Activated T-cell treated with anti-CD3 and anti-CD28 coated beads, Interleukin-2, amount 50 U/mL, for 4 hours (primary cell): ENCODE data around the gene AXIN1. TPM values are rescaled to one million over a fixed set of nuclear protein-coding genes. Genes with fewer than 3 reads are reported as not detected.
"Not testable (repeated sequence)": the region's sequence is repeated elsewhere in the genome, so short reads cannot be mapped to it uniquely, and the experiment has no call there.

Experiments used
- ATAC-seq, 2 donors: fragments of 200-7000 bp; cut with Tn5 transposase; one replicate each; pipeline ENCODE4 v1.10.0; 2021
- DNase-seq: peaks from one replicate; pipeline ENCODE4 v3.0.0-alpha.2; 2020
- H3K27me3 Mint-ChIP-seq: one replicate; pipeline ENCODE4 v1.8.0; 2021; ENCODE audit warnings: low read depth, mixed read lengths
- H3K36me3 Mint-ChIP-seq: one replicate; pipeline ENCODE4 v1.8.0; 2022; ENCODE audit warnings: mixed read lengths; ENCODE audit not compliant: insufficient read depth
- H3K4me1 Mint-ChIP-seq: one replicate; pipeline ENCODE4 v1.8.0; 2021; ENCODE audit warnings: low read depth, mixed read lengths
- H3K4me3 Mint-ChIP-seq: one replicate; pipeline ENCODE4 v1.8.0; 2021; ENCODE audit warnings: mild to moderate bottlenecking, moderate library complexity, mixed read lengths
- H3K9me3 Mint-ChIP-seq: one replicate; pipeline ENCODE4 v1.8.0; 2021; ENCODE audit warnings: mixed read lengths
- total RNA-seq, 3 donors: library from RNA; stranded (reverse); gene quantifications; one replicate each; pipeline ENCODE4 v1.2.1, GENCODE V29; 2021

The AXIN1 gene
- total RNA-seq, 3 donors from 2014 or later: 34.1 to 40.4 (median 35.4) TPM

GRCh38 chr16:266258-267164 lies 86.0 kb downstream of the AXIN1 start:
- Mint-ChIP-seq H3K4me1 (peaks cover 4% of the 10 kb centered on the region), H3K27me3 (no peaks in the 10 kb centered on the region), H3K9me3 (no peaks in the 10 kb centered on the region), H3K36me3 (peaks cover 3% of the 10 kb centered on the region), H3K4me3 (no peak overlapping the region)
- no peak for DNase-seq
- no peak for ATAC-seq

- H3K9me3 Mint-ChIP-seq: no peaks in the 10 kb centered on the region
- H3K27me3 Mint-ChIP-seq: no peaks in the 10 kb centered on the region
- peak; percentile 27 to 28 for ATAC-seq
- peaks cover 4% of the 10 kb centered on the region for H3K4me1 Mint-ChIP-seq
- H3K36me3 Mint-ChIP-seq: peaks cover 4% of the 10 kb centered on the region
- DNase-seq: no peak
- H3K4me3 Mint-ChIP-seq: no peak overlapping the region
Measured at GRCh38 chr16:265711-266110, 86.8 kb downstream of the AXIN1 start.

- peaks cover 4% of the 10 kb centered on the region for H3K4me1 Mint-ChIP-seq
- H3K4me3 Mint-ChIP-seq: no peak overlapping the region
- H3K27me3 Mint-ChIP-seq: no peaks in the 10 kb centered on the region
- DNase-seq: no peak
- H3K36me3 Mint-ChIP-seq: peaks cover 7% of the 10 kb centered on the region
- no peak for ATAC-seq
- H3K9me3 Mint-ChIP-seq: no peaks in the 10 kb centered on the region
Measured at GRCh38 chr16:265002-265529, 87.5 kb downstream of the AXIN1 start.

- Mint-ChIP-seq H3K27me3 (no peaks in the 10 kb centered on the region), H3K4me1 (peaks cover 4% of the 10 kb centered on the region), H3K9me3 (no peaks in the 10 kb centered on the region), H3K36me3 (peaks cover 7% of the 10 kb centered on the region), H3K4me3 (no peak overlapping the region)
- DNase-seq (no peak), ATAC-seq (no peak)
Measured at GRCh38 chr16:264440-264951, 88.0 kb downstream of the AXIN1 start.

- Mint-ChIP-seq H3K36me3 (peaks cover 7% of the 10 kb centered on the region), H3K9me3 (no peaks in the 10 kb centered on the region), H3K4me3 (no peak overlapping the region), H3K4me1 (peaks cover 4% of the 10 kb centered on the region), H3K27me3 (no peaks in the 10 kb centered on the region)
- ATAC-seq: no peak
- no peak for DNase-seq
Measured at GRCh38 chr16:263944-264343, 88.6 kb downstream of the AXIN1 start.

GRCh38 chr16:263182-263774 lies 89.2 kb downstream of the AXIN1 start:
- no peak for DNase-seq
- H3K27me3 Mint-ChIP-seq: no peaks in the 10 kb centered on the region
- ATAC-seq: no peak
- peaks cover 7% of the 10 kb centered on the region for H3K36me3 Mint-ChIP-seq
- no peak overlapping the region for H3K4me3 Mint-ChIP-seq
- H3K9me3 Mint-ChIP-seq: no peaks in the 10 kb centered on the region
- H3K4me1 Mint-ChIP-seq: peaks cover 4% of the 10 kb centered on the region

- H3K4me1 Mint-ChIP-seq: peaks cover 3% of the 10 kb centered on the region
- H3K36me3 Mint-ChIP-seq: peaks cover 7% of the 10 kb centered on the region
- no peaks in the 10 kb centered on the region for H3K9me3 Mint-ChIP-seq
- DNase-seq (no peak), ATAC-seq (no peak)
- H3K4me3 Mint-ChIP-seq: no peak overlapping the region
- no peaks in the 10 kb centered on the region for H3K27me3 Mint-ChIP-seq
Measured at GRCh38 chr16:262121-262745, 90.3 kb downstream of the AXIN1 start.

GRCh38 chr16:261031-261691 lies 91.4 kb downstream of the AXIN1 start:
- ATAC-seq: no peak
- Mint-ChIP-seq H3K4me1 (peaks cover 4% of the 10 kb centered on the region), H3K9me3 (no peaks in the 10 kb centered on the region), H3K27me3 (no peaks in the 10 kb centered on the region), H3K4me3 (no peak overlapping the region), H3K36me3 (peaks cover 9% of the 10 kb centered on the region)
- no peak for DNase-seq

GRCh38 chr16:260326-260725 lies 92.2 kb downstream of the AXIN1 start:
- no peak for DNase-seq
- Mint-ChIP-seq H3K4me1 (peaks cover 3% of the 10 kb centered on the region), H3K9me3 (no peaks in the 10 kb centered on the region), H3K27me3 (no peaks in the 10 kb centered on the region), H3K36me3 (peaks cover 13% of the 10 kb centered on the region), H3K4me3 (no peak overlapping the region)
- no peak for ATAC-seq

GRCh38 chr16:259814-260253 lies 92.7 kb downstream of the AXIN1 start:
- ATAC-seq (no peak), DNase-seq (no peak)
- Mint-ChIP-seq H3K27me3 (no peaks in the 10 kb centered on the region), H3K36me3 (peaks cover 13% of the 10 kb centered on the region), H3K4me1 (peaks cover 4% of the 10 kb centered on the region), H3K9me3 (no peaks in the 10 kb centered on the region), H3K4me3 (no peak overlapping the region)

GRCh38 chr16:259226-259625 lies 93.3 kb downstream of the AXIN1 start:
- ATAC-seq: no peak
- peaks cover 5% of the 10 kb centered on the region for H3K4me1 Mint-ChIP-seq
- no peak overlapping the region for H3K4me3 Mint-ChIP-seq
- no peaks in the 10 kb centered on the region for H3K9me3 Mint-ChIP-seq
- H3K27me3 Mint-ChIP-seq: no peaks in the 10 kb centered on the region
- DNase-seq: no peak
- H3K36me3 Mint-ChIP-seq: peaks cover 14% of the 10 kb centered on the region

GRCh38 chr16:258091-258490 lies 94.4 kb downstream of the AXIN1 start:
- Mint-ChIP-seq H3K4me1 (peaks cover 12% of the 10 kb centered on the region), H3K36me3 (peaks cover 17% of the 10 kb centered on the region)
- ATAC-seq, H3K9me3 Mint-ChIP-seq, DNase-seq, H3K27me3 Mint-ChIP-seq, H3K4me3 Mint-ChIP-seq: not testable (repeated sequence)

GRCh38 chr16:255183-255582 lies 97.3 kb downstream of the AXIN1 start:
- no peaks in the 10 kb centered on the region for H3K9me3 Mint-ChIP-seq
- H3K27me3 Mint-ChIP-seq: no peaks in the 10 kb centered on the region
- H3K4me1 Mint-ChIP-seq: peaks cover 21% of the 10 kb centered on the region
- DNase-seq (no peak), ATAC-seq (no peak)
- H3K36me3 Mint-ChIP-seq: peaks cover 16% of the 10 kb centered on the region
- no peak overlapping the region for H3K4me3 Mint-ChIP-seq

GRCh38 chr16:254461-254860 lies 98.1 kb downstream of the AXIN1 start:
- DNase-seq: no peak
- peaks cover 21% of the 10 kb centered on the region for H3K4me1 Mint-ChIP-seq
- no peak overlapping the region for H3K4me3 Mint-ChIP-seq
- H3K9me3 Mint-ChIP-seq: no peaks in the 10 kb centered on the region
- H3K36me3 Mint-ChIP-seq: peaks cover 16% of the 10 kb centered on the region
- ATAC-seq: no peak
- H3K27me3 Mint-ChIP-seq: no peaks in the 10 kb centered on the region
